Stimulated activated CD8-positive, alpha-beta memory T cell treated with anti-CD3 and anti-CD28 coated beads, Interleukin-15, amount 100 ng/mL, for 48 hours (primary cell): ENCODE data around the gene GNG12.
"Not testable (repeated sequence)": the region's sequence is repeated elsewhere in the genome, so short reads cannot be mapped to it uniquely, and the experiment has no call there.

ENCODE experiments used
- DNase-seq, 2 donors: peaks; one replicate each; pipeline ENCODE4 v3.0.0-alpha.2; 2020; ENCODE audit warnings: low read depth in 2 of 2

The GNG12 gene

DNA sequence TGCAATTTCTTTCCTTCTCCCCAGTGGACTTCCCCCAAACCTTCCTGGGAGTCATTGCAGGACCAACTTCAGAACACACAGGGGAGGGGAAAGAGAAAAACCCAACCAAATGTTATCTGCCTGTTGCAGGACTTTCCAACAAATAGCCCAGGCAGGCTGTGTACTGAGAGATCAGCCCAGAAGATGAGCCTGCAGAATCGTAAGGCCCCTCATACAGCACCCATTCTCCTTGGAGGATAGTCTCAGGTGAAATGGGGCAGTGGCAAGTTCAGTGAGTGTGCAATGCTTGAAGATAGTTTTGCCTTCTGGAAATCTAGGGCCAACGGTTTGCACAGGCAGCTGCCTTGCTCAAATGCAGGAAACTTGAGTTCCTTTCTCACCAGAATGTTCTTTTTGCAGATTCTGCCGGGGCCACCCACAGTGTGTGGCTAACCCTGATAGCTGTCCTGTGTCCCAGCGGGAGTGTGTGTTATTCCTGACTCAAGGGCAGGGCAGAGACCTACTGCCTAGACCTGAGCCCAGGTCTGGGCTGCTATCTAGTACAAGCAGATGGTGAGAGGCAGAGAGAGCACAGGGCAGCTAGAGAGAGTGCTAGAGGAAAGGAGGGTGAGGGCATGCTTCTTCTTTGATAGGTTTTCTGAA lies 99.5 kb downstream of the GNG12 start:
- no peak for DNase-seq

DNA sequence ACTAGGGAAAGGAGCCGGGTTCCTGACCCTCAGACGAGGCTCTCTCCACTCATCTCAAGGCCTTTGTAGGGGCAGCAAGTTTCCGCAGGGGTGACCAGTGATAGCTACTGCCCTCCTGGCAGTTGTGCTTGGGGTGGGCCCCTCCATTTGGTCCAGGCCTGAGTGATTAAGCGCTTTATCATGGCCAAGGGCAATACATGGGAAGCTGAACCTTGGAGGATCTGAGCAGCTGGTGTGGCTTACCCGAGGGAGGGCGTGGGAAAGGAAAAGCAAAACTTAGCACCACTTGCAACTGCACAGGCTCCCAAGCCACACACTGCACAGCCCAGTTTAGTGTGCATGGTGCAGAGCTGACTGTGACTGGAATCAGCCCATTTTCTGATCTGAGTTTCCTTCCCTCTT lies 100.5 kb downstream of the GNG12 start:
- DNase-seq: no peak

DNA sequence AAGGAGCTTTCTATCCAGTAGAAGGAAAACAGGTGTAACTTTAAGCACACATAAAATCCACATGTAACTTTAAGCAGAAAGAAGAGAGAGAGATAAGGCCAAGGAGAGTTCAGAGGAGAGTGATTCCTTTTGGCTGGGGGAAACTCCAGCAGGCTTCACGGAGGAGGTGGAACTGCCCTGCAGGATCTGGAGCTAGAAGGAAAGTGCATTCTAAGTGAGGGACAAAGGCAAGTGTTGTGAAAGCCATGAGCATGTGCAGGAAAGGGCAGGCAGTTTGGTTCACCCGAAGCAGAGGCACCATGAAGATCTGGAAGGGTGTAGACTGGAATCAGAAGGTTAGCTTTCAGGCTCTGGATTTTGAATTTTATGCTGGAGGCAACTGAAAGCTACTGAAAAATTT lies 101.9 kb downstream of the GNG12 start:
- no peak for DNase-seq

DNA sequence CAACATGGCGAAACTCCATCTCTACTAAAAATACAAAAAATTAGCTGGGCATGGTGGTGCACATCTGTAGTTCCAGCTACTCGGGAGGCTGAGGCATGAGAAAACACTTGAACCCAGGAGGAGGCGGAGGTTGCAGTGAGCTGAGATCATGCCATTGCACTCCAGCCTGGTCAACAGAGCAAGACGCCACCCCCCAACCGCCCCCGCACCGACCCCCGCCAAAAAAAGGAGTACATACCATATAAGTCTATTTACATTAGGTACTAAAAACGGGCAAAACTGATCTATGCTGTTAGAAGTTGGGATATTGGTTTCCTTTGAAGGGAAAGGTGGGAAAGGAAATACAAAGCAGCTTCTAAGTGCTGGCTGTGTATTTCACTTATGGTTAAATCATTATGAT lies 103.0 kb downstream of the GNG12 start:
- not testable (repeated sequence) for DNase-seq

DNA sequence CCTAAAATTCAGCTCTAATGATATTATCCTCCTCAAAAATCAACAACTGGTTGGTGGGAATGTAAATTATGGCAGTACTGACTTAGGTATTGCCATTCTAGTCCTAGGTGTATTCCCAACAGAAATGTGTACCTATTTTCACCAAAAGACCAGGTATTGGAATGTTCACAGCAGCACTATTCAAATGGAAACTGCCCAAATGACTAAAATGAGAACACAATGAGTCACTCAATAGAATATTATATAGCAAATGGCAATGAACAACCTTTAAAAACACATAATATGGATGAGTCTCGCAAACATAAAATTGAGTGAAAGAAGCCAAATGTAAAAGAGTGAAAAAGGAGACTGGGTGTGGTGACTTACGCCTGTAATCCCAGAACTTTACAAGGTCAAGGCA lies 103.4 kb downstream of the GNG12 start:
- DNase-seq: no peak

DNA sequence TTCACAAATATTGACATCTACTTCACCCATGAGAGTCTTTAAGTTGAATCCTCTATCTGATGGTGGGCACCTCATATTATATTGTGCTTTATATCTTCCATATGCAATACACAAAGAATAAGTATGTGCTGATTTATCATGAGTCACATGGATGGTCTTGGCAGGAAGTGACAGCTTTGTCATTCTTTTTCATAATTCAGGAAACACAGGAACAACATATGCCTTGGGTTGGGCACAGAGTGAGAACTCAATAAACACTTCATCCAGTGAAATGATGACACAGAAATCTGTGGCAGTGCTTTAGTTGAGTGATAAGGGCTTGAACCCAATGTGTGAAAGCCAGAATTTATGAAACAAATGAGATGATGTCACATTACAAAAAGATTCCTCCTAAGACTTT lies 107.0 kb downstream of the GNG12 start:
- DNase-seq: no peak

DNA sequence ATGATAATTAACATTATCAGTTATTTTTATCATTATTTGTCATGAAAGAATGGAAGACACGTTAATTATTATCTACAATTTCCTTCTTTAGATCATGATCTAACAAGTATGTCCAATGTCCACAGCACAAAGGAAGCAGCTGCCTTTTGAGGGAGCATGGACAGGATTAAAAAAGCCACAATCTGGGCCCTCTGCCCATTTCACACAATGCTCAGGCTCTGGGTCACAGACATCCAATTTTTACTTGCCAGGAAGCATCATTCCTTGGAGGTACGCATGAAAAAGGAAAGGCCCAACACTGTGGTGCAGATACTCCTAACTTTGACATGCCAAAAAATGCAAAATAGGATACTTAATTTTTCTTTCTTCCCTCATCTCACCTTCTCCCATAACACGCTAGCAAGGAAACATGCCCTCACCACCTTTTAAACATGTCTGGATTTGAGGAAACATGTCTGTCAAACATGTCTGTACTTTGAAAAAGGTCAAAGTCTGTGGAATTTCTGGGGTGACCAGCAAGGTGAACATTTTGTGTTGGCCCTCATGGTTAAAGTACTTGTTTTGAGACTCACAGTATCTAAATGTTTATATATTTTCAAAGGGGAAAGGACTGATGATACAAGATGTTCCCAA lies 108.2 kb downstream of the GNG12 start:
- DNase-seq: no peak

DNA sequence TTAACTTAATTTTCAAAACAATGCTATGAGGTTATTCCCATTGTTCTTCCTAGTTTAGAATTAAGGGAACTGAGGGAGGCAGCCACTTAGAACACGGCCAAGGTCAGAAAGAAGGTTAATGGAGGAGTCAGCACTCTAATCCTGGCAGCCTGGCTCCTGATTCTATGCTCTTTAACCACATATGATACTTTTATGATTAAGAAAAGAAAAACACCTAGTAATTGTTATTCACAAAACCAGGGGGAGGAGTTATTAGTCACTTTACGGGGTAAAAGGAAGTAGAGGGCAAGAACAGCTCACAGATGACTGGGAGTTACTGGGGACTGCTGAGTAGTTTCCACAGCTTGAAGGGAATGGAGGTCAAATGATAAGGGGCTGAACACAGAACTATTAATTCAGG lies 109.6 kb downstream of the GNG12 start:
- no peak for DNase-seq

DNA sequence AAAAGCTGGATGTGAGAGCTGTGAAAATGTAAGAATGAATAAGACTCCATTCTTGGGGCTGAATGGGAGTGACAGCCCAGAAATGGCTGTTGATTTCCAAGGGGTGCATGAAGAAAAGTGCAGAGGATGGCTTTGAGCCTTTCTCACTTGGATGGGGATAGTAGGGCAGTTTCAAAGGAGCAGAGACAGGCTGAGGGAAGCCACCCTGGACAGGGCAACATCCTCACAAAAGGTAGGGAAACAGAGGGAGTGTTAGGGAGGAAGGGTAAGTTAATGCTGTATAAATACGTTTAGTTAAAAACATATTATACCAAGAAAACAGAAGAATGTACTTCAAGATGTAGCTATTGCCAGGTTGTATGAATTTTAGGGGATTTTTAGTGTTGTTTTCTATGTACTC lies 110.1 kb downstream of the GNG12 start:
- no peak for DNase-seq

DNA sequence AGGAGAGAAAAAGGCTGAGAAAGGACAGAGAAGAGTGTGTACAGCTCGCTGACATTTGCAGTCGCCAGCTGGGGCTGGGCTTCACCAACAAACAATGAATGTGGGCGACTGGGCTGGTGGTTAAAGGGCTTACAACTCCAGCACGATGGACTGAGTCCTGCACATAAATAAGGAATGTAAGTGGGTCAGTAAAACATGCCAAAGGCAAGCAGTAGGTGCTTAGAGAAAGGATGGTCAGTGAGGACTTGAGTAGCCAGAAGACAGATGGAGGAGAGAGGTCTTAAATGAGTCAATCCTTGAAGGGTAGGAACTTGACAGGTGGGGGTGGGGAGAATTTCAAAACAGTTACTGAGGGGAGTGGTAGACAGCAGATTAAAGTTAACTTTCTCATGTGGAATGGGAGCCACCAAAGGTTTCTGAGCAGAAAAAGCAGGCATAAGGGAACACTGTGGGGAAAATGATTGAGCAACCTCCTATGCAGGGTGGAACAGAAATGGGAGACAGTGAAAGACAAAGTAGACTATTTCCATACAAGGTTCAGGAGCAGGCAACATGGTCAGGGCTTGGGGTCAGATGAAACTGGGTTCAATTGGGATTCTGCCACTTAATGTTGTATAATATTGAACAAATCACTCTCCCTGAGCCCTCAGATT lies 110.8 kb downstream of the GNG12 start:
- DNase-seq: no peak

DNA sequence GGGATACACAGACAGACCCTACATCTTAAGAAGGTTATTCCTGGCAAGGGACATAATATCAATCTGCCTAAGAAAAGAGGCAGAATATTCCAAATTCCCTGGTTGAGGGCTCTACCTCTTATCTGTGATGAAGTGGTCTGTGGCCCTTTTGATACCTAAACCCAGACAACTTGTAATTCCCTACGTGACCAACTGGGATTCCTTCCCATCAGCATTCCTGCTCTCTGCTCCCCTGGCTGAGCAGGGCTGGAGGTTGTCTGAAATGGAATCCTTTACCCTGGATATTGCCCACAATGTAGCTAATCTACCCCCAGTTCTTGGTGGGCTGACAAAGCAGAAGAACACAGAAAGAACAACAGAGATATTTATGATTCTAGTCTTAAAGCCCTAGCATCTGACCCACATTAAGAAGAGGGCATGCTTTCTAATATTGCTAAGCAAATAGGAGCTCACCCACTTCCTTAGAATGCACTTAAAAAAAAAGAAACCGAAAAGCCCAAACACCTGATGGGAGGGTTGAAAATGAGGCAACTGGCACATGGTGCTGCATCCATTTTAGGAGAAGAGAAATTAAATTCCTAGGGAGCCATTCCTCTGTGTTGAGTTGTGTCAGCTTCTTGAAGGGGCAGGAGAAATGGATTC lies 111.5 kb downstream of the GNG12 start:
- no peak for DNase-seq

DNA sequence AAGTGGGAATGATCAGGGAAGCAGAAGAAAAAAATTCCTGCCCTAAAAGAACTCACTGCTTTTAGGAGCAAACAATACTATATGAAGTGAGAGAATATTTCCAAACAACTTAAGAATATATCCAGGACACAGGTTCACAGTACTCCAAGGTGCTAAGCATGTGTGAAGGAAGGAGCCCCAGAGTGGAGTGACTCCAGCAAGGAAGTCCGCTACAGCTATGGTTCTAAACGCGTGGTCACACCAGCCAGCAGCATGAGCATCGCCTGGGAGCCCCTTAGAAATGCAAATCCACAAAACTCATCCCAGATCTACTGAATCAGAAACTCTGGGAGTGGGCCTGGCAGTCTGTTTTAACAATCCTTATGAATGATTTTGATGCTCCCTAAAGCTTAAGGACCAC lies 112.2 kb downstream of the GNG12 start:
- no peak for DNase-seq

DNA sequence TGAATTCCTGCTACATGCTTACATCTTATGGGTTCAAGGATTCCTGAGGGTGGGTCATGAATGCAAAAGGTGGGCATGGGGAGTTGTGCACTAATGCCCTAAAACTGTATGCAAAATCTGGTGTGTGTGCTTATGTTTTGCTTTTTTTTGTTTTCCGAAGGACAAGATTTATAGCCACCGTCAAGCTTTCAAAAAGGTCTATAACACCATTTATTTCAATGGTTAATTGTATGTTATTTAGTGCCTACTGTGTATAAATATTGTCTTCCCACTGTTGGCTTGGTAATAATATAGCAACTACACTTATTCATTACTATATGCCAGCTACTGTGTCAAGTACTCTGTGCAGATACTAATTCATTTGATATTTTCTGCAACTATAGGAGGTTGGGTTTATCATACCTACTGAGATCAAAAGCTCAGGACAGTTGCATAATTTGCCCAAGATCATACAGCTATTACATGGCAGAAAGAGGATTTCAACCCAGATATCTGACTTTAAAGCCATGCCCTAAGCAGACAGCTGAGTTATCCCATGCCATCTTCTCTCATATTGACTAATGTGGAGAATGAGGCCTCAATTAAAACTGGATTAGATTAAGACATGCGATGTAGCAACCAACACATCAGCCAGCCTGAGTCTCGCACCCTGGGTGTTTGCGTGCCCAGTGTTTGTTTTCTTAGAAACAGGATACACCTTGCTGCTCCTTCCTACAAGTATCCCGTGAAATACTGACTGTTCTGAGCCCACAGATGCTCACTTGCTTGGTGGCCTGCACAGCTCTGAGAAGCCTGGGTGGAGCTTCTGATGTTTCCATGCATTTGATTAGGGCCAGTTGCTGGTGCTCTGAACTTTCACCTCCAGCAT lies 113.7 kb downstream of the GNG12 start:
- DNase-seq: no peak

DNA sequence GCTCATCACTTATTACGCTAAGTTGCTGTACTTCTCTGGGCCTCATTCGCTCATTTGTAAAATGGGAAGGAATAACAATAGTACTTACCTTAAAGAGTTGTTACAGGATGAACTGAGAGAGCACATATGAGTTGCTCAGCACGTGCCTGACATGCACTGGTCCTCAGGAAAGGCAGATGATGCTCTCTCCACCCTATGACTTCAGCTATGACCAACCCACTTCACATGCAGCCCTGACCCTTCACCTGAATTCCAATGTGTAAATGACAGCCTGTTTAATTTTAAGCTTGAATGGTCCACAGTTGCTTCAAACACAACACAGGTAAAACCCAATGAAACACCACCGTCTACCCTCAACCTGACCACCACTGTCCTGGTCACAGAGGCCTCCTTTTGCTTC lies 115.4 kb downstream of the GNG12 start:
- DNase-seq: no peak

DNA sequence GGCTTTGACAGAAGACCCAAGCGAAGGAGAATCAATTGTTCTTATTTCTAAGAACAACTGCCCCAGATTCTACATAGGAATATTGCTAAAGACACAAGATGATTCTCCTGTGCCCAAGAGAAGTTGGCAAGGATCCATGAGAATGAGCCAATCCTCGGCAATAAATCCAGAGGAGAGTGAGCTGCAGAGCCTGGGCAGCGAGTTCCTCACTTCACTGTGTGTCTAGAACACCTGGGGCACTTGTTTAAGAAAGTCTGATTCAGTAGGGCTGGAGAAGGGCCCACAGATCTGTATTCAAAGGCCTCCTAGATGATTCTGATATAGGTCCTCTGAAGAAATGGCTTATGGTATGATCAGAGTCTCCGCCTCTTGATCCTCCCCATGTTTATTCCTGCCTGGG lies 116.5 kb downstream of the GNG12 start:
- no peak for DNase-seq

DNA sequence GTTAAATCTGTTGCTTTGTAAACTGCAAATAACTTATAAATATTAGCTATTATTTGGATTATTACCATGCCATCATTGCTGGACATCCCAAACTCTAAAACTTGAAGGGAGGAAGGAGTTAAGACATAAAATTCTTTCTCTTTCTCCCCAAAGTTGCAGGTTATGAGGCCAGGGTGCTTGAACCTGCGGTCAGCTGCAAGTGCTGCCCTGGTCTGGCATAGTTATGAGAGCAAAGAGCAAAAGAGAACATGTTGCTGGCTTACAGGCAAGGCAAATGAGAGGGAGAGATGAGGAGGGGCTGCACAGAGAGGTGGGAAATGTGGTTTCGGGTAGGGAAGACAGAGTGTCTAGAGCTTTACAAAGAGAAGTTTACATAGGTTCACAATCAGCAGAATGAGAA lies 117.4 kb downstream of the GNG12 start:
- DNase-seq: no peak

DNA sequence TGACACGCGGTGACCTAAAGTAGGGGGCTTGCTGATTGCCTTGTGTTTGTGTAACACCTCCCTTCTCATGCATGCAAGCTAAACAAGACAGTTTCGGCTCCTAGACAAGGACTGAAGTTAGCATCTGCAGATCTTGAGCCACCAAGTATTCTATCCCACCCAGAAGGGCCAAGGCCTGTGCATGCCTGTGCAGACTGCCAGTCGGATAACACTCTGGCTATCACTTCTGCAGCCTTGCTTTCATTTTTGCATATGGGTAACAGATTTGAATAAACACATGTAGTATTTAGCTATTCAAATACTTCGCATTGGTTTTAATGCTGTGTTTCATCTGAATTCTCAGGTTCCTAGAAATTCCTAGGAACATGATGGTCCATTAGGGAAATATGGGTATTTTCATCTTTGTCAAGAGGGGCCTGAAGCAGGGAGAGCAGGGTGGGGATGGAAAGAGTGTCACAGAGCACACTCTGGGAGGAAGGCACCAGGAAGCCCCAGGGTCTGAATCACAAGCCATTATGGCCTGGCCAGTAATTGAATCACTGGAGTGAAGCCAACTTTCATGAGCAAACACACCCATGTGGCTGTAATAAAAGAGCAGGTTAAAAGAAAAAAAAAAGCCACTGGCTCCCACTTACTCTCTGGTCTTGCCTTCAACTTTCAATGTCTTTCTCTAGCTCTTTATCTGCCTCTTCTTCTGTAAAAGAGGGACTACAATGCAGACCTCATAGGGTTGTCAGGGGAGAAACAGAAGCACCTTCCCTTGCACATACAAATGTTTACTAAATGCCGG lies 120.0 kb downstream of the GNG12 start:
- no peak for DNase-seq

DNA sequence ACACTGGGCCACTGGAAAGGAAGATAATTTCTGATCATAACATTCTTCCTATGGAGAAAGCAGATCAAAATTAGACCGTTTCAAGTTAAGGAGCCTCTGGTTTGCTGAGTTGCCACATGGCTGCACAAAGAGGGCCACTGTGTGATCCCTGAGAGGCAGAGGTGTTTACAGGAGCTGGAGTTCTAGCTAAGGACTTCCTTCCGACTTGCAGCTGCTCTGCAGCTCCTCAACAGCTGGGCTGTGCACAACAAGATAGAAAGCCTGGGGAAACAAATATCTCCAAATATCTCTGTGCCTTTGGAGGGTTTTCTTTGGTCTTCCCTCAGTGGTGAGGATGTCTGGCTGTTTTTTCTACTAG lies 121.4 kb downstream of the GNG12 start:
- DNase-seq: no peak

DNA sequence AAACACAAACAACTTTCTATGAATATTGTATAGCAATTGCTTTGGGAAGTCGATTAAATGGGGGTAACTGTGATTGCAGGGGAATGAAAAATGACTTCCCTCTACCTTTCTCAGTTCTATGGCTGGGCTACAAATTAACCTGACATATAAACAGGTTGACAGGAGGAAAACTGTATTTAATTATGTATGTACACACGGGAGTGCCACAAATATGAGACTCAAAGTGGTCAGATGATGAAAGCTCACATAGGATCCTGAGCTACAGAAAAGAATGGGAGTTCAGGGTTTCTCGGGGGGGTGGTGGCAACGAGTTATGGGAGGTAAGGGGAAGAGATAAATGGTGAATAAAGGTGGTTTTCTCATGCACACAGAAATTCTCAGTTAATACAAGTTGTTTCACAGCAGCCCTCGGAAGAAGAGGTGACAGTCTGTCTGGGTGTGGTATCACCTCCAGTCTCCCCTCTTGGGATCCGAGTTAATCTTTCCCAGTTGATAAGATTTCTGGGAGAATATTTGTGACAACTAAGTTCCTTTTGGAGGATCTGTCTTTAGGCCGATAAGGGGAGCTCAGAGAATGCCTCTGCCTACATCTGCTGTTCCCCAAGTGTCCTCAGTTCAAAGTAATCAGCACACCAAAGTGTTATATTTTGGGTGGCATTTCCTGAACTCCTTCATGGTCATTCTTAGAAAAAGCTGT lies 122.0 kb downstream of the GNG12 start:
- DNase-seq: no peak

DNA sequence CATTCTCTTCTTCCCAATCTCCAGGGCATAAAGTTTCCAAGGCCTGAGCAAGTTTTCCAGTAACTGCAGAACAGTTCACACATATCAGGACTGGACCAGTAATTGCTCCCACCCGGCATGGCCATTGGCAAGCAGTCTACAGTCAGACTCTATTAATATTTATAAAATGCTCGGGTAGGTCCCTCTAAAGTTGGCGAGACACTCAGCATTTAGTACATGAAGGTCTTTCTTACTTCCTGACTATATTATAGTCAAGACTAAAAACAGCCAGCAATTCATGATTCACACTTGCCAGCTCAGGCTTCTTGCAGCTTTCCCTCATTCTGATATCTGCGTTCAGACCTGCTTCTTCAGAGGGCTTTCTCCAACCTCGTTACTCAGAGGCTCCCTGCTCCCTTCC lies 122.8 kb downstream of the GNG12 start:
- no peak for DNase-seq

DNA sequence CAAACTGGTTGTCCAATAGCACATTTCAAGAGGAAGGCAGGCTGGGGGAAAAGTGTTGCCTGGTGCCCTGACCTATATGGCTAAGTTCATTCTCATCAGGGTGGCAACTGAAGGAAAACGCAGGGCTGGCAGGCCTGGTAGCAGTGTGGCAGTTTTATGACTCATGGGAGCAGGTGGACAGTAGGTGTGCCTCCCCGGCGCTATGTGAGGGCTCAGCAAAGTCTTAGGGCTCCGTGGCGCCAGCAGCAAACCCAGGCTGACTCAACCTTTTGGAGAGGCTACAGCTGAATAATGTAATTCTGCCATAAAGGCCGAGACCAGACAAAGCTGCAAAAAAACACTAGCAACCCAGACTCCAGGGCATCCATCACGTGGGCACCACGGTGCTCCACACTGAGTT lies 124.7 kb downstream of the GNG12 start:
- DNase-seq: no peak
